IPS-18c (cell line): Measurements from ENCODE around the gene PTCH1.

Source experiments
- H3K4me3 ChIP-seq: 2 replicates; pipeline ENCODE4 v1.7.0; 2013; ENCODE audit warnings: low read depth, mild to moderate bottlenecking, low read length, moderate library complexity; ENCODE audit not compliant: insufficient read depth
- H3K9me3 ChIP-seq: one replicate; pipeline ENCODE4 v1.6.1; 2013; ENCODE audit warnings: mild to moderate bottlenecking, low read length, moderate library complexity; ENCODE audit not compliant: control insufficient read depth, insufficient read depth

PTCH1 gene

GRCh38 chr9:95437559-95437958 is 79.2 kb downstream of the PTCH1 start:
- H3K4me3 ChIP-seq = no peak overlapping the region
- H3K9me3 ChIP-seq = no peaks in the 10 kb centered on the region

- Histone ChIP-seq H3K4me3 (no peak overlapping the region), H3K9me3 (no peaks in the 10 kb centered on the region)
These were observed 80.4 kb downstream of the PTCH1 start for GRCh38 chr9:95436416-95436815.

GRCh38 chr9:95435074-95435728 is 81.6 kb downstream of the PTCH1 start:
- Histone ChIP-seq H3K4me3 (no peak overlapping the region), H3K9me3 (no peaks in the 10 kb centered on the region)

GRCh38 chr9:95434116-95435073 is 82.4 kb downstream of the PTCH1 start:
- Histone ChIP-seq H3K4me3 (no peak overlapping the region), H3K9me3 (peaks cover 2% of the 10 kb centered on the region)

- no peak overlapping the region for H3K4me3 ChIP-seq
- H3K9me3 ChIP-seq = peaks cover 2% of the 10 kb centered on the region
These were observed 83.5 kb downstream of the PTCH1 start for GRCh38 chr9:95433096-95433819.

- H3K4me3 ChIP-seq = no peak overlapping the region
- peaks cover 2% of the 10 kb centered on the region for H3K9me3 ChIP-seq
These were observed 85.5 kb downstream of the PTCH1 start for GRCh38 chr9:95431286-95431685.

GRCh38 chr9:95429948-95430620 is 86.7 kb downstream of the PTCH1 start:
- Histone ChIP-seq H3K9me3 (peaks cover 2% of the 10 kb centered on the region), H3K4me3 (no peak overlapping the region)

- Histone ChIP-seq H3K4me3 (no peak overlapping the region), H3K9me3 (peaks cover 2% of the 10 kb centered on the region)
These were observed 87.7 kb downstream of the PTCH1 start for GRCh38 chr9:95429096-95429495.

- H3K9me3 ChIP-seq = peaks cover 2% of the 10 kb centered on the region
- H3K4me3 ChIP-seq = peak overlapping the region; percentile 52
These were observed 90.7 kb downstream of the PTCH1 start for GRCh38 chr9:95425910-95426551.

GRCh38 chr9:95422650-95423049 is 94.1 kb downstream of the PTCH1 start:
- Histone ChIP-seq H3K4me3 (no peak overlapping the region), H3K9me3 (no peaks in the 10 kb centered on the region)

GRCh38 chr9:95420518-95420917 is 96.3 kb downstream of the PTCH1 start:
- no peaks in the 10 kb centered on the region for H3K9me3 ChIP-seq
- H3K4me3 ChIP-seq = no peak overlapping the region

- H3K4me3 ChIP-seq = no peak overlapping the region
These were observed 97.3 kb downstream of the PTCH1 start for GRCh38 chr9:95419444-95419843.

GRCh38 chr9:95415158-95415557 is 101.6 kb downstream of the PTCH1 start:
- no peak overlapping the region for H3K4me3 ChIP-seq
- H3K9me3 ChIP-seq = no peaks in the 10 kb centered on the region

More at GRCh38 chr9:95419444-95419843, 97.3 kb downstream of the PTCH1 start:
- H3K9me3 ChIP-seq = no peaks in the 10 kb centered on the region

GRCh38 chr9:95413793-95414192 is 103.0 kb downstream of the PTCH1 start:
- no peaks in the 10 kb centered on the region for H3K9me3 ChIP-seq
- no peak overlapping the region for H3K4me3 ChIP-seq

GRCh38 chr9:95411054-95411892 is 105.5 kb downstream of the PTCH1 start:
- no peak overlapping the region for H3K4me3 ChIP-seq

More at GRCh38 chr9:95411054-95411892, 105.5 kb downstream of the PTCH1 start:
- H3K9me3 ChIP-seq = no peaks in the 10 kb centered on the region
